H9 (cell line): ENCODE measurements around the gene PLPPR4. TPM values are rescaled to one million over a fixed set of nuclear protein-coding genes. Genes with fewer than 3 reads are reported as not detected.

ENCODE experiments used
- DNase-seq: peaks from one replicate; pipeline ENCODE4 v3.0.0-alpha.2; 2017
- H2AFZ ChIP-seq: one replicate; pipeline ENCODE4 v1.6.1; 2013; ENCODE audit warnings: mild to moderate bottlenecking, low read length, control low read depth, moderate library complexity
- H2AK5ac ChIP-seq: 2 replicates; pipeline ENCODE4 v1.6.1; 2013; ENCODE audit warnings: low read length, control low read depth, mixed read lengths; ENCODE audit not compliant: insufficient read length
- H2BK120ac ChIP-seq: one replicate; pipeline ENCODE4 v1.6.1; 2013; ENCODE audit warnings: low read depth, mild to moderate bottlenecking, low read length, control low read depth, inconsistent platforms; ENCODE audit not compliant: poor library complexity, severe bottlenecking
- H2BK12ac ChIP-seq: 2 replicates; pipeline ENCODE4 v1.6.1; 2013; ENCODE audit warnings: low read length, control low read depth, mixed read lengths, low read depth; ENCODE audit not compliant: insufficient read length
- H2BK15ac ChIP-seq: 2 replicates; pipeline ENCODE4 v1.6.1; 2013; ENCODE audit warnings: low read depth, low read length, control low read depth
- H2BK20ac ChIP-seq: one replicate; pipeline ENCODE4 v1.6.1; 2013; ENCODE audit warnings: low read depth, mild to moderate bottlenecking, low read length, control low read depth, inconsistent platforms; ENCODE audit not compliant: poor library complexity, severe bottlenecking
- H2BK5ac ChIP-seq: 2 replicates; pipeline ENCODE4 v1.6.1; 2013; ENCODE audit warnings: low read length, control low read depth, mixed read lengths; ENCODE audit not compliant: insufficient read length
- H3K14ac ChIP-seq: 2 replicates; pipeline ENCODE4 v1.6.1; 2013; ENCODE audit warnings: low read length, control low read depth; ENCODE audit not compliant: insufficient read depth
- H3K18ac ChIP-seq: 2 replicates; pipeline ENCODE4 v1.6.1; 2013; ENCODE audit warnings: low read depth, mild to moderate bottlenecking, mixed read lengths, low read length, control low read depth; ENCODE audit not compliant: insufficient read length
- H3K23ac ChIP-seq: 2 replicates; pipeline ENCODE4 v1.6.1; 2013; ENCODE audit warnings: low read length, control low read depth, mixed read lengths, low read depth; ENCODE audit not compliant: insufficient read length
- H3K23me2 ChIP-seq: 2 replicates; pipeline ENCODE4 v1.6.1; 2013; ENCODE audit warnings: low read depth, mild to moderate bottlenecking, mixed read lengths, low read length, control low read depth; ENCODE audit not compliant: insufficient read length, poor library complexity, severe bottlenecking
- H3K27ac ChIP-seq: 2 replicates; pipeline ENCODE4 v1.5.1; 2013; ENCODE audit warnings: low read length, control low read depth, mixed read lengths, low read depth; ENCODE audit not compliant: insufficient read length
- H3K27me3 ChIP-seq: 2 replicates; pipeline ENCODE4 v1.6.1; 2013; ENCODE audit warnings: low read length, control low read depth, inconsistent platforms; ENCODE audit not compliant: insufficient read depth
- H3K4ac ChIP-seq: 2 replicates; pipeline ENCODE4 v1.6.1; 2013; ENCODE audit warnings: low read depth, mild to moderate bottlenecking, control low read depth, inconsistent platforms, low read length, moderate library complexity
- H3K4me1 ChIP-seq: 2 replicates; pipeline ENCODE4 v1.6.1; 2013; ENCODE audit warnings: low read length, control low read depth, inconsistent platforms; ENCODE audit not compliant: insufficient read depth
- H3K4me2 ChIP-seq: 2 replicates; pipeline ENCODE4 v1.6.1; 2013; ENCODE audit warnings: low read length, control low read depth, mixed read lengths; ENCODE audit not compliant: insufficient read length, insufficient read depth
- H3K56ac ChIP-seq: 2 replicates; pipeline ENCODE4 v1.6.1; 2013; ENCODE audit warnings: low read depth, mild to moderate bottlenecking, mixed read lengths, low read length, control low read depth; ENCODE audit not compliant: insufficient read length
- H3K79me1 ChIP-seq: 2 replicates; pipeline ENCODE4 v1.6.1; 2013; ENCODE audit warnings: low read depth, mild to moderate bottlenecking, moderate library complexity, low read length, control low read depth, inconsistent platforms; ENCODE audit not compliant: insufficient read depth, poor library complexity, severe bottlenecking
- H3K79me2 ChIP-seq: 2 replicates; pipeline ENCODE4 v1.6.1; 2013; ENCODE audit warnings: low read length, control low read depth, inconsistent platforms; ENCODE audit not compliant: insufficient read depth
- H3K9ac ChIP-seq: 2 replicates; pipeline ENCODE4 v1.6.1; 2013; ENCODE audit warnings: low read length, control low read depth, mixed read lengths; ENCODE audit not compliant: insufficient read length; ENCODE audit errors: extremely low read depth
- H3K9me3 ChIP-seq: one replicate; pipeline ENCODE4 v1.6.1; 2013; ENCODE audit warnings: low read depth, low read length, inconsistent platforms; ENCODE audit not compliant: control insufficient read depth
- H3T11ph ChIP-seq: one replicate; pipeline ENCODE4 v1.6.1; 2013; ENCODE audit warnings: mild to moderate bottlenecking, low read length, control low read depth, inconsistent platforms
- H4K20me1 ChIP-seq: one replicate; pipeline ENCODE4 v1.6.1; 2013; ENCODE audit not compliant: control insufficient read depth, insufficient read length, insufficient read depth
- H4K5ac ChIP-seq: 2 replicates; pipeline ENCODE4 v1.6.1; 2013; ENCODE audit warnings: low read depth, mild to moderate bottlenecking, mixed read lengths, low read length, control low read depth; ENCODE audit not compliant: insufficient read length
- H4K8ac ChIP-seq: replicated peaks from 2 replicates; pipeline ENCODE4 v1.6.1; 2013; ENCODE audit warnings: low read length, control low read depth, mixed read lengths, low read depth; ENCODE audit not compliant: insufficient read length
- H4K91ac ChIP-seq: 2 replicates; pipeline ENCODE4 v1.6.1; 2013; ENCODE audit warnings: low read depth, mild to moderate bottlenecking, moderate library complexity, mixed read lengths, low read length, control low read depth; ENCODE audit not compliant: insufficient read length
- H3K27ac Mint-ChIP-seq, 3 experiments: 2 replicates in 2 of 3; 3 replicates in 1 of 3; pipeline ENCODE4 v1.8.0; 2020 to 2021; ENCODE audit warnings: mixed read lengths in 3 of 3, mild to moderate bottlenecking in 1 of 3, moderate library complexity in 1 of 3
- H3K27me3 Mint-ChIP-seq: 2 replicates; pipeline ENCODE4 v1.8.0; 2021; ENCODE audit warnings: low read depth, mild to moderate bottlenecking, moderate library complexity, mixed read lengths
- H3K36me3 Mint-ChIP-seq, 3 experiments: 2 replicates in 2 of 3; 3 replicates in 1 of 3; pipeline ENCODE4 v1.8.0; 2020 to 2021; ENCODE audit warnings: low read depth in 3 of 3, mixed read lengths in 3 of 3; ENCODE audit not compliant: insufficient read depth in 1 of 3
- H3K4me1 Mint-ChIP-seq, 2 experiments: 2 replicates each; pipeline ENCODE4 v1.8.0; 2020; ENCODE audit warnings: mixed read lengths in 2 of 2
- H3K4me3 Mint-ChIP-seq, 2 experiments: 2 replicates in 1 of 2; 3 replicates in 1 of 2; pipeline ENCODE4 v1.8.0; 2020 to 2021; ENCODE audit warnings: mild to moderate bottlenecking in 2 of 2, mixed read lengths in 2 of 2, moderate library complexity in 1 of 2
- H3K9me3 Mint-ChIP-seq, 2 experiments: 2 replicates in 1 of 2; 3 replicates in 1 of 2; pipeline ENCODE4 v1.8.0; 2020; ENCODE audit warnings: mild to moderate bottlenecking in 2 of 2, mixed read lengths in 2 of 2, moderate library complexity in 1 of 2
- WGBS: extraction: QIAGEN DNeasy Blood & Tissue Kit; methylation state at CpG from one replicate; pipeline ENCODE4 v1.1.7; 2013; ENCODE audit warnings: missing lambda C conversion rate, low lambda C conversion rate, mixed read lengths; ENCODE audit not compliant: insufficient read length; ENCODE audit errors: extremely low coverage; 5-methylcytosine and 5-hydroxymethylcytosine counted together
- total RNA-seq: library from RNA; stranded (reverse); gene quantifications from 2 replicates; pipeline ENCODE4 v1.2.1, GENCODE V29; 2021
- TF ChIP-seq, protein P1 (sequence below): fragments of 200-600 bp; sonication (generic); conservative IDR thresholded peaks from 3 replicates; pipeline ENCODE4 v1.8.0; 2021; ENCODE audit warnings: antibody characterized with exemption, mild to moderate bottlenecking

PLPPR4 gene
- total RNA-seq, 1 experiment from 2014 or later: 0.31 TPM

DNA sequence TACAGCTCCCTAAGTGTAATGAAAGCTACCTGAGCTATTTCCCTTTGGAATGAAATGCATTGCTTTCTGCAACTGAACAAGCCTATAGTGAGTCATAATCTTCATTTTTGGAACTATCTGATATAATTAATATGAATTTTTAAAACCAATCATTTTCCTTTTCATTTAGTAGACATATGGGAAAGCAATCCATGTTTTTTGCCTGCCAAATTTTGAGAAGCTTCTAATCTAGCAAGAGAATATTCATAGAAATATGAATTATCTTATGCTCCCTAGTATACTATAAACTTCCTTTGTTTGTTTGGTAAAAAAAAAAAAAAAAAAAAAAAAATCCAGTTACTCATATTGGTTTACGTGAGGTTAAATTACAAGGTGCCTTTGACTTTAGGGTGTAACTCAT is 68.3 kb downstream of the PLPPR4 start:
- Histone ChIP-seq H3K56ac (no peak overlapping the region), H3K27ac (no peak overlapping the region), H3K23me2 (no peaks in the 10 kb centered on the region), H3K14ac (no peak overlapping the region), H3K18ac (no peak overlapping the region), H3K23ac (no peak overlapping the region), H4K91ac (no peak overlapping the region), H3K27me3 (no peaks in the 10 kb centered on the region), H2BK20ac (no peak overlapping the region), H4K20me1 (no peaks in the 10 kb centered on the region), H3K4me1 (no peaks in the 10 kb centered on the region; the same call in 1 of the 2 replicates), H3K79me2 (no peaks in the 10 kb centered on the region), H3K79me1 (no peaks in the 10 kb centered on the region), H2BK120ac (no peak overlapping the region), H4K8ac (no peak overlapping the region), H3K4me2 (no peak overlapping the region), H4K5ac (no peak overlapping the region), H2BK5ac (no peak overlapping the region), H3K9ac (no peak overlapping the region), H2AFZ (no peak overlapping the region), H2AK5ac (no peak overlapping the region), H2BK12ac (no peak overlapping the region), H3T11ph (no peak overlapping the region), H2BK15ac (no peak overlapping the region), H3K9me3 (no peaks in the 10 kb centered on the region), H3K4ac (no peak overlapping the region)
- WGBS: no CpG with 5 or more reads among the region's 1 CpG
- H3K36me3 Mint-ChIP-seq: no peaks in the 10 kb centered on the region; a peak in 1 of 7 replicates
- H3K4me1 Mint-ChIP-seq: peaks cover 16 to 20% of the 10 kb centered on the region in 2 experiments
- H3K9me3 Mint-ChIP-seq: no peaks in the 10 kb centered on the region
- H3K27ac Mint-ChIP-seq: no peak overlapping the region
- H3K4me3 Mint-ChIP-seq: no peak overlapping the region
- no peak for DNase-seq
- TF ChIP-seq, protein P1, sequence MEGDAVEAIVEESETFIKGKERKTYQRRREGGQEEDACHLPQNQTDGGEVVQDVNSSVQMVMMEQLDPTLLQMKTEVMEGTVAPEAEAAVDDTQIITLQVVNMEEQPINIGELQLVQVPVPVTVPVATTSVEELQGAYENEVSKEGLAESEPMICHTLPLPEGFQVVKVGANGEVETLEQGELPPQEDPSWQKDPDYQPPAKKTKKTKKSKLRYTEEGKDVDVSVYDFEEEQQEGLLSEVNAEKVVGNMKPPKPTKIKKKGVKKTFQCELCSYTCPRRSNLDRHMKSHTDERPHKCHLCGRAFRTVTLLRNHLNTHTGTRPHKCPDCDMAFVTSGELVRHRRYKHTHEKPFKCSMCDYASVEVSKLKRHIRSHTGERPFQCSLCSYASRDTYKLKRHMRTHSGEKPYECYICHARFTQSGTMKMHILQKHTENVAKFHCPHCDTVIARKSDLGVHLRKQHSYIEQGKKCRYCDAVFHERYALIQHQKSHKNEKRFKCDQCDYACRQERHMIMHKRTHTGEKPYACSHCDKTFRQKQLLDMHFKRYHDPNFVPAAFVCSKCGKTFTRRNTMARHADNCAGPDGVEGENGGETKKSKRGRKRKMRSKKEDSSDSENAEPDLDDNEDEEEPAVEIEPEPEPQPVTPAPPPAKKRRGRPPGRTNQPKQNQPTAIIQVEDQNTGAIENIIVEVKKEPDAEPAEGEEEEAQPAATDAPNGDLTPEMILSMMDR: no peak
- no peaks in the 10 kb centered on the region for H3K27me3 Mint-ChIP-seq
